Uterus (tissue), 2 donors: ENCODE data around the gene HAS3.

Experiments
- POLR2A ChIP-seq, 2 donors: fragments of 450-650 bp; IDR thresholded peaks; one replicate each; pipeline ENCODE4 v1.6.1; 2016; ENCODE audit warnings: antibody characterized with exemption in 2 of 2, mild to moderate bottlenecking in 1 of 2, moderate library complexity in 1 of 2
- TF ChIP-seq, protein P1 (sequence below), 4 experiments: fragments of 200-600 bp in 2 of 4; fragments of 450-650 bp in 2 of 4; sonication (generic) in 2 of 4; IDR thresholded peaks; one replicate each; pipeline ENCODE4 v1.5.1; 2016 to 2019; ENCODE audit warnings: antibody characterized with exemption in 4 of 4, mild to moderate bottlenecking in 2 of 4, moderate library complexity in 1 of 4

DNA sequence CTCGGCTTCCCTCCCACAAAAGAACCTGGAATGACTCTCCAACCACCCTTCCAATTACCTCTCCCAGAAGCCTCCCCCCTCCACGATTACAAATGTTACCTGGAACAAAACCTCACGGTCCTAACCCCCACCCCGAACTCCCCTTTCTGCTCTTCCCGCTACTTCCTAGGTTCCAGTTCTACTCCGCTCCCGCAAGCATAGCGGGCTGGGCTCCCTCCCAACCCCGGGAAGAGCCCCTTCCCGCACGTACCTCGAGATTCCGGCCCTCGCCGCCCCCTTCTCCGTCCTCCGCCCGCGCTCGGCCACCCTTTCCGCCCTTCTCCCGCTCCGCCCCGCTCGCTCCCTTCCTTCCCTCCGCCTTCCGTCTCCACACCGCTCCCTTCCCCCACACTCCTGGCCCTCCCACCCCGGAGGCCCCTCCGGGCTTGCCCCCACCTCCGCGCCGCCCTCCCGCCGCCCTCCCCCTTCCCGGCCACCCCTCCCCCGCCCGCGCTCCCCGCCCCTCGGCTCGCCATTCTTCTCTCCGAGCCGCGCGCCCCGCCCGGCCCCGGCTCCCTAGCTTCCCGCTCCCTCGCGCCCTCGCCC, 26.5 kb downstream of the HAS3 start:
- TF ChIP-seq, protein P1, sequence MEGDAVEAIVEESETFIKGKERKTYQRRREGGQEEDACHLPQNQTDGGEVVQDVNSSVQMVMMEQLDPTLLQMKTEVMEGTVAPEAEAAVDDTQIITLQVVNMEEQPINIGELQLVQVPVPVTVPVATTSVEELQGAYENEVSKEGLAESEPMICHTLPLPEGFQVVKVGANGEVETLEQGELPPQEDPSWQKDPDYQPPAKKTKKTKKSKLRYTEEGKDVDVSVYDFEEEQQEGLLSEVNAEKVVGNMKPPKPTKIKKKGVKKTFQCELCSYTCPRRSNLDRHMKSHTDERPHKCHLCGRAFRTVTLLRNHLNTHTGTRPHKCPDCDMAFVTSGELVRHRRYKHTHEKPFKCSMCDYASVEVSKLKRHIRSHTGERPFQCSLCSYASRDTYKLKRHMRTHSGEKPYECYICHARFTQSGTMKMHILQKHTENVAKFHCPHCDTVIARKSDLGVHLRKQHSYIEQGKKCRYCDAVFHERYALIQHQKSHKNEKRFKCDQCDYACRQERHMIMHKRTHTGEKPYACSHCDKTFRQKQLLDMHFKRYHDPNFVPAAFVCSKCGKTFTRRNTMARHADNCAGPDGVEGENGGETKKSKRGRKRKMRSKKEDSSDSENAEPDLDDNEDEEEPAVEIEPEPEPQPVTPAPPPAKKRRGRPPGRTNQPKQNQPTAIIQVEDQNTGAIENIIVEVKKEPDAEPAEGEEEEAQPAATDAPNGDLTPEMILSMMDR (IDR thresholded peaks at IDR 0.05), result no peak
- no peak for TF ChIP-seq POLR2A (IDR thresholded peaks at IDR 0.05)
